Osteoblast (primary cell): ENCODE results near the gene ADGRL3. TPM values are rescaled to one million over a fixed set of nuclear protein-coding genes. Genes with fewer than 3 reads are reported as not detected.

Experiments used
- DNase-seq: peaks from one replicate; pipeline ENCODE4 v3.0.0; 2011; ENCODE audit warnings: low spot score, mixed read lengths; ENCODE audit not compliant: insufficient read length; ENCODE audit errors: missing footprints
- H2AFZ ChIP-seq: 2 replicates; pipeline ENCODE4 v1.6.0; 2011; ENCODE audit warnings: mild to moderate bottlenecking, low read length
- H3K27ac ChIP-seq: 2 replicates; pipeline ENCODE4 v1.5.1; 2011; ENCODE audit warnings: mild to moderate bottlenecking, low read depth, low read length, moderate library complexity
- H3K27me3 ChIP-seq: 2 replicates; pipeline ENCODE4 v1.6.0; 2012; ENCODE audit warnings: mild to moderate bottlenecking, control low read depth, inconsistent platforms, low read length, moderate library complexity; ENCODE audit not compliant: insufficient read depth
- H3K36me3 ChIP-seq: 2 replicates; pipeline ENCODE4 v1.5.1; 2011; ENCODE audit warnings: mild to moderate bottlenecking, low read length, control low read depth, moderate library complexity; ENCODE audit not compliant: insufficient read depth
- H3K4me1 ChIP-seq: 2 replicates; pipeline ENCODE4 v1.5.1; 2011; ENCODE audit warnings: mild to moderate bottlenecking, low read length, control low read depth, moderate library complexity; ENCODE audit not compliant: insufficient read depth
- H3K4me2 ChIP-seq: 2 replicates; pipeline ENCODE4 v1.6.0; 2011; ENCODE audit warnings: mild to moderate bottlenecking, low read length; ENCODE audit not compliant: insufficient read depth
- H3K4me3 ChIP-seq: fragments of 200-600 bp; sonication (generic); 3 replicates; pipeline ENCODE4 v1.5.1; 2012; ENCODE audit warnings: mild to moderate bottlenecking, low read length, inconsistent platforms; ENCODE audit not compliant: insufficient read depth
- H3K79me2 ChIP-seq: 2 replicates; pipeline ENCODE4 v1.6.0; 2012; ENCODE audit warnings: mild to moderate bottlenecking, low read length, control low read depth, inconsistent platforms; ENCODE audit not compliant: insufficient read depth
- H3K9me3 ChIP-seq: 2 replicates; pipeline ENCODE4 v1.5.1; 2011; ENCODE audit warnings: low read depth, low read length, control low read depth
- H4K20me1 ChIP-seq: 2 replicates; pipeline ENCODE4 v1.6.0; 2012; ENCODE audit warnings: mild to moderate bottlenecking, low read length, control low read depth; ENCODE audit not compliant: insufficient read depth
- CTCF ChIP-seq: IDR thresholded peaks from 2 replicates; pipeline ENCODE4 v1.5.1; 2011; ENCODE audit warnings: mild to moderate bottlenecking, low read depth, low read length, moderate library complexity; ENCODE audit errors: extremely low read depth
- total RNA-seq: library from RNA; depleted of rRNA; stranded (reverse); fragments of >200 nt; gene quantifications from 2 replicates; pipeline ENCODE4 v1.2.3, GENCODE V29; 2012

The ADGRL3 gene
- 0.29 TPM in 1 of 2 replicates, not detected in the other for total RNA-seq

- H3K4me3 ChIP-seq: peak within 1 kb of the TSS; percentile 37
- no peaks in the 10 kb centered on the region for H4K20me1 ChIP-seq
- H3K27me3 ChIP-seq: peaks cover 23% of the 10 kb centered on the region
- no peaks in the 10 kb centered on the region for H3K4me1 ChIP-seq
- TF ChIP-seq CTCF: no peak
- no peaks in the 10 kb centered on the region for H3K36me3 ChIP-seq
- no peak within 1 kb of the TSS for H3K27ac ChIP-seq
- H2AFZ ChIP-seq: no peak within 1 kb of the TSS
- peak; percentile 53 for DNase-seq
- H3K4me2 ChIP-seq: peak within 1 kb of the TSS; percentile 39
- no peaks in the 10 kb centered on the region for H3K9me3 ChIP-seq
- H3K79me2 ChIP-seq: no peaks in the 10 kb centered on the region
These were observed at the start of gene ADGRL3 for GRCh38 chr4:61200187-61200915. Gene ADGRL3, plus strand, starts transcription at chr4:61200326.

GRCh38 chr4:61152433-61152832 is 47.7 kb upstream of the ADGRL3 start:
- H3K79me2 ChIP-seq: no peaks in the 10 kb centered on the region
- no peak overlapping the region for H2AFZ ChIP-seq
- H3K9me3 ChIP-seq: peaks cover 4% of the 10 kb centered on the region
- no peaks in the 10 kb centered on the region for H3K36me3 ChIP-seq
- H3K27ac ChIP-seq: no peak overlapping the region
- no peak for TF ChIP-seq CTCF
- no peak overlapping the region for H3K4me3 ChIP-seq
- no peaks in the 10 kb centered on the region for H3K4me1 ChIP-seq
- H4K20me1 ChIP-seq: no peaks in the 10 kb centered on the region
- no peak for DNase-seq
- no peak overlapping the region for H3K4me2 ChIP-seq
- no peaks in the 10 kb centered on the region for H3K27me3 ChIP-seq

- Histone ChIP-seq H4K20me1 (no peaks in the 10 kb centered on the region), H3K4me3 (no peak overlapping the region), H3K79me2 (no peaks in the 10 kb centered on the region), H3K4me1 (no peaks in the 10 kb centered on the region), H3K36me3 (no peaks in the 10 kb centered on the region), H3K27ac (no peak overlapping the region), H3K27me3 (no peaks in the 10 kb centered on the region), H3K4me2 (no peak overlapping the region), H2AFZ (no peak overlapping the region), H3K9me3 (peaks cover 2% of the 10 kb centered on the region)
- no peak for DNase-seq
- no peak for TF ChIP-seq CTCF
These were observed 39.6 kb upstream of the ADGRL3 start for GRCh38 chr4:61160478-61160877.

GRCh38 chr4:61162116-61162515 is 38.0 kb upstream of the ADGRL3 start:
- H3K4me1 ChIP-seq: no peaks in the 10 kb centered on the region
- H3K36me3 ChIP-seq: no peaks in the 10 kb centered on the region
- no peak overlapping the region for H3K4me3 ChIP-seq
- H2AFZ ChIP-seq: no peak overlapping the region
- H3K79me2 ChIP-seq: no peaks in the 10 kb centered on the region
- peaks cover 10% of the 10 kb centered on the region for H3K9me3 ChIP-seq
- H3K27me3 ChIP-seq: no peaks in the 10 kb centered on the region
- H3K4me2 ChIP-seq: no peak overlapping the region
- H3K27ac ChIP-seq: no peak overlapping the region
- TF ChIP-seq CTCF: no peak
- H4K20me1 ChIP-seq: no peaks in the 10 kb centered on the region
- no peak for DNase-seq
